VCaP (cell line): ENCODE measurements around the gene PTPRE.

ENCODE experiments used
- H3K27ac ChIP-seq: fragments of 450-650 bp; 2 replicates; pipeline ENCODE4 v1.5.1; 2017
- TF ChIP-seq, protein P1 (sequence below): fragments of 450-650 bp; conservative IDR thresholded peaks from 2 replicates; pipeline ENCODE4 v1.5.1; 2017; ENCODE audit warnings: mild to moderate bottlenecking, moderate library complexity

The PTPRE gene

DNA sequence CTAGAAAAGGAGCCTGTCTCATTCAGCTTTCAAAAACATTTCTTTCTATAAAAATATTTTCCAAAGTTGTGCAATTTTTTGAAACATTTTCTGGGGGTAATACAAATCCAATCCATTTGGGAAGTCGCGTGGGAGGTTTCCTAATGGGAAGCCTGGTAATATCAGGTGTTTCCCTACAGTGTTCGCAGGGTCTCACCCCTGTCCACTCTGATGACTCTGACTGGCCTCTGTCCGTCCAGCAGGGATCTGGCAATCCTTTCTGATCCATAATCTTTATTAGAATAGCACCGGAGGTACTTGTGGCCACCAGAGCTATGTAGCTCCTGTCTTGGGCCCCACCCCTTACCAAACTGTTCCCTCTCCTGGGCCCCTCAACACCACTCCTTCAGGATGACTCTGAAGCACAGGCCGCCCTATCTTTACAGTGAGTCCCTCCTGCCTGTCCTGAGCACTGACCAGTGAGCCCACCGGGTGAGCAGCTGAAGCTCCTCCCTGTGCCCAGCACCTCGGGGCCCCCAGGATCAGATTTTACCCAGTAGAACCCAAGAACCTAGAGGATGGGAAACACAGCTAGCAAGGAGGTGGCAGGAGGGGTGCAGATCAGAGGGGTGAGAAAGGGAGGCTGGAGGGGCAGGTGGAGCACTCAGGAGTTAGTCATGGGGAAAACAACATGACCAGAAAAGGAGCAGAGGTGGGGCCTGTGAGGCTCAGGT, 84.8 kb downstream of the PTPRE start:
- TF ChIP-seq, protein P1, sequence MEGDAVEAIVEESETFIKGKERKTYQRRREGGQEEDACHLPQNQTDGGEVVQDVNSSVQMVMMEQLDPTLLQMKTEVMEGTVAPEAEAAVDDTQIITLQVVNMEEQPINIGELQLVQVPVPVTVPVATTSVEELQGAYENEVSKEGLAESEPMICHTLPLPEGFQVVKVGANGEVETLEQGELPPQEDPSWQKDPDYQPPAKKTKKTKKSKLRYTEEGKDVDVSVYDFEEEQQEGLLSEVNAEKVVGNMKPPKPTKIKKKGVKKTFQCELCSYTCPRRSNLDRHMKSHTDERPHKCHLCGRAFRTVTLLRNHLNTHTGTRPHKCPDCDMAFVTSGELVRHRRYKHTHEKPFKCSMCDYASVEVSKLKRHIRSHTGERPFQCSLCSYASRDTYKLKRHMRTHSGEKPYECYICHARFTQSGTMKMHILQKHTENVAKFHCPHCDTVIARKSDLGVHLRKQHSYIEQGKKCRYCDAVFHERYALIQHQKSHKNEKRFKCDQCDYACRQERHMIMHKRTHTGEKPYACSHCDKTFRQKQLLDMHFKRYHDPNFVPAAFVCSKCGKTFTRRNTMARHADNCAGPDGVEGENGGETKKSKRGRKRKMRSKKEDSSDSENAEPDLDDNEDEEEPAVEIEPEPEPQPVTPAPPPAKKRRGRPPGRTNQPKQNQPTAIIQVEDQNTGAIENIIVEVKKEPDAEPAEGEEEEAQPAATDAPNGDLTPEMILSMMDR, result no peak
- H3K27ac ChIP-seq, result no peak overlapping the region

- TF ChIP-seq, protein P1, result no peak
- no peak overlapping the region for H3K27ac ChIP-seq
Observed at GRCh38 chr10:127992376-127992775, 85.5 kb downstream of the PTPRE start.

GRCh38 chr10:127993056-127993690, 86.3 kb downstream of the PTPRE start:
- no peak overlapping the region for H3K27ac ChIP-seq

GRCh38 chr10:127995939-127996338, 89.0 kb downstream of the PTPRE start:
- no peak overlapping the region for H3K27ac ChIP-seq
- TF ChIP-seq, protein P1, result no peak

More at GRCh38 chr10:127993056-127993690, 86.3 kb downstream of the PTPRE start:
- TF ChIP-seq, protein P1, result no peak

GRCh38 chr10:127996586-127996985, 89.7 kb downstream of the PTPRE start:
- TF ChIP-seq, protein P1, result no peak
- H3K27ac ChIP-seq, result no peak overlapping the region

DNA sequence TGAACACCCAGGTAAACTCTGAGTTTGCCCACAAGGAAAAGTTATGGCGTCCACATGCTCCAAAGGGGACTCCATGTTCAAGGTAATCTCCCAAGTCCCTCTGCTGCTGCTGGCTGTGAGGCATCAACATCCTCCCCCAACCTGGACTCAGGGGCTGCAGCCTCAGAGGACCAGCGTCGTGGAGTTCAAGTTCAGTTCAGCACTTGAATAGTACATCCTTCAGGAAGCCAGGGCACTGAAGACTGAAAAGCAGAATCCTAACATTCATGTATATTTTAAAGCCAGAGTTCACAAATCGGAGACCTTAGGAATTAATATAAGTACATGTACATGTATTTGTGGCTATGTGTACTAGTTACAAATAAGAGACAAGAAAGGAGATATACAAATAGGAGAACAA, 90.4 kb downstream of the PTPRE start:
- TF ChIP-seq, protein P1, result no peak
- no peak overlapping the region for H3K27ac ChIP-seq

- H3K27ac ChIP-seq, result no peak overlapping the region
- TF ChIP-seq, protein P1, result no peak
Observed at GRCh38 chr10:127997937-127998336, 91.0 kb downstream of the PTPRE start.
